Neural cell (in vitro differentiated cells): ENCODE results near the gene ITPR3. TPM values are rescaled to one million over a fixed set of nuclear protein-coding genes. Genes with fewer than 3 reads are reported as not detected.
"Not testable (repeated sequence)": the region's sequence is repeated elsewhere in the genome, so short reads cannot be mapped to it uniquely, and the experiment has no call there.

Source experiments
- H2AFZ ChIP-seq: fragments of 200-600, 300-800 bp; sonication (generic), shearing (Covaris generic); 2 replicates; pipeline ENCODE4 v1.6.0; 2014; ENCODE audit warnings: low read depth, mild to moderate bottlenecking, antibody characterized with exemption, low read length, moderate library complexity
- H3F3A ChIP-seq: fragments of 200-600 bp; shearing (Covaris generic); 2 replicates; pipeline ENCODE4 v1.6.1; 2016; ENCODE audit warnings: mild to moderate bottlenecking, moderate library complexity, mixed read lengths, antibody characterized with exemption, low read length; ENCODE audit not compliant: insufficient read depth, poor library complexity, severe bottlenecking
- H3K27ac ChIP-seq: fragments of 200-600, 300-800 bp; sonication (generic), shearing (Covaris generic); 2 replicates; pipeline ENCODE4 v1.5.1; 2014; ENCODE audit warnings: mild to moderate bottlenecking, low read length, moderate library complexity
- H3K27me3 ChIP-seq: fragments of 300-800, 200-600 bp; sonication (generic), shearing (Covaris generic); 2 replicates; pipeline ENCODE4 v1.6.0; 2014; ENCODE audit warnings: mild to moderate bottlenecking, low read depth, low read length, moderate library complexity; ENCODE audit not compliant: insufficient read depth
- H3K36me3 ChIP-seq: fragments of 300-800, 200-600 bp; sonication (generic), shearing (Covaris generic); 2 replicates; pipeline ENCODE4 v1.5.1; 2014; ENCODE audit warnings: mild to moderate bottlenecking, antibody characterized with exemption, low read length, moderate library complexity; ENCODE audit not compliant: insufficient read depth
- H3K4me2 ChIP-seq: fragments of 300-800, 200-600 bp; sonication (generic), shearing (Covaris generic); 2 replicates; pipeline ENCODE4 v1.6.0; 2014; ENCODE audit warnings: mild to moderate bottlenecking, low read length
- H3K4me3 ChIP-seq: fragments of 300-800, 200-600 bp; sonication (generic), shearing (Covaris generic); 2 replicates; pipeline ENCODE4 v1.5.1; 2014; ENCODE audit warnings: mild to moderate bottlenecking, low read length, moderate library complexity
- H3K79me2 ChIP-seq: fragments of 200-600 bp; shearing (Covaris generic); replicated peaks from 2 replicates; pipeline ENCODE4 v1.6.0; 2014; ENCODE audit warnings: mild to moderate bottlenecking, low read length, moderate library complexity; ENCODE audit not compliant: insufficient read depth
- H3K9ac ChIP-seq: fragments of 300-800, 200-600 bp; sonication (generic), shearing (Covaris generic); 2 replicates; pipeline ENCODE4 v1.6.1; 2016; ENCODE audit warnings: mild to moderate bottlenecking, low read length, mixed read lengths
- H3K9me2 ChIP-seq: fragments of 200-600 bp; shearing (Covaris generic); 2 replicates; pipeline ENCODE4 v1.6.1; 2016; ENCODE audit warnings: mild to moderate bottlenecking, low read length, mixed read lengths; ENCODE audit not compliant: insufficient read depth
- H3K9me3 ChIP-seq: fragments of 200-600, 300-800 bp; sonication (generic), shearing (Covaris generic); 2 replicates; pipeline ENCODE4 v1.6.1; 2016; ENCODE audit warnings: mild to moderate bottlenecking, mixed run types, low read length, moderate library complexity, mixed read lengths
- H4K20me1 ChIP-seq: fragments of 200-600 bp; shearing (Covaris generic); 2 replicates; pipeline ENCODE4 v1.6.1; 2016; ENCODE audit warnings: mild to moderate bottlenecking, mixed run types; ENCODE audit not compliant: insufficient read depth
- CTCF ChIP-seq: fragments of 450-650 bp; IDR thresholded peaks from 2 replicates; pipeline ENCODE4 v1.5.1; 2014; ENCODE audit warnings: antibody characterized with exemption, mild to moderate bottlenecking, moderate library complexity; ENCODE audit not compliant: poor library complexity, severe bottlenecking
- EP300 ChIP-seq: fragments of 450-650 bp; conservative IDR thresholded peaks from 2 replicates; pipeline ENCODE4 v1.6.1; 2014; ENCODE audit warnings: antibody characterized with exemption, mild to moderate bottlenecking, moderate library complexity; ENCODE audit not compliant: poor library complexity, severe bottlenecking
- EZH2 ChIP-seq: fragments of 200-600, 300-800 bp; shearing (Covaris generic), sonication (generic); IDR thresholded peaks from 2 replicates; pipeline ENCODE4 v1.6.1; 2014; ENCODE audit warnings: antibody characterized with exemption, low read length, borderline replicate concordance, mild to moderate bottlenecking; ENCODE audit not compliant: insufficient read depth, poor library complexity, severe bottlenecking
- MXI1 ChIP-seq: fragments of 450-650 bp; conservative IDR thresholded peaks from 2 replicates; pipeline ENCODE4 v1.6.1; 2014; ENCODE audit warnings: antibody characterized with exemption, mild to moderate bottlenecking; ENCODE audit not compliant: poor library complexity, severe bottlenecking
- POLR2AphosphoS5 ChIP-seq: IDR thresholded peaks from 2 replicates; pipeline ENCODE4 v1.6.1; 2012
- RAD21 ChIP-seq: fragments of 450-650 bp; conservative IDR thresholded peaks from 2 replicates; pipeline ENCODE4 v1.6.1; 2014; ENCODE audit warnings: antibody characterized with exemption, mild to moderate bottlenecking, moderate library complexity
- SMC3 ChIP-seq: fragments of 450-650 bp; conservative IDR thresholded peaks from 2 replicates; pipeline ENCODE4 v1.6.1; 2014; ENCODE audit warnings: antibody characterized with exemption, mild to moderate bottlenecking, moderate library complexity; ENCODE audit not compliant: poor library complexity
- TAF1 ChIP-seq: IDR thresholded peaks from 2 replicates; pipeline ENCODE4 v1.6.1; 2012; ENCODE audit warnings: low read depth
- polyA plus RNA-seq: library from polyadenylated mRNA; depleted of rRNA; stranded (reverse); fragments of >200 nt; gene quantifications from 2 replicates; pipeline ENCODE4 v1.2.3, GENCODE V29; 2014
- TF ChIP-seq, protein P1 (sequence below): IDR thresholded peaks from 2 replicates; pipeline ENCODE4 v1.6.1; 2012; ENCODE audit warnings: borderline replicate concordance

The ITPR3 gene
- polyA plus RNA-seq, 1 donor from 2014 or later: 0.11 TPM

DNA sequence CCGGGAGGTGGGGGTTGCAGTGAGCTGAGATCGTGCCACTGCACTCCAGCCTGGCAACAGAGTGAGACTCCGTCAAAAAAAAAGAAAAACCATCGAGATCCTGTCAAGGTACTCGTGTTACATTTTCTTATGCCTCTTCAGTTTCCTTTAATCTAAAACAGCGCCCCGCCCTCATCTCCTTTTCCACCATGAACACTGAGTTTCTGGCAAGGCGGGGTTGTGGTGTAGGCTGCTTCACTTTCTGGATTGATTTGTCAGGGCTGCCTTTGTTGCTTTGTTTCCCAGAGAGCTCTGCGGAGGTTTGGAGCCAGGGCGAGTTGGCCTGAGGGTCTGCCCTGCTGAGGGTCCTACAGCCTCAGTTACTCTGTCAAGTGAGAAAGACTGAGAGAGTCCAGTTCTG, 8.9 kb downstream of the ITPR3 start:
- H3K4me3 ChIP-seq: no peak overlapping the region
- H3K9me2 ChIP-seq: no peaks in the 10 kb centered on the region
- H3K9ac ChIP-seq: no peak overlapping the region
- no peak overlapping the region for H3K27ac ChIP-seq
- H3K9me3 ChIP-seq: no peaks in the 10 kb centered on the region
- TF ChIP-seq POLR2AphosphoS5: no peak
- TF ChIP-seq, protein P1, sequence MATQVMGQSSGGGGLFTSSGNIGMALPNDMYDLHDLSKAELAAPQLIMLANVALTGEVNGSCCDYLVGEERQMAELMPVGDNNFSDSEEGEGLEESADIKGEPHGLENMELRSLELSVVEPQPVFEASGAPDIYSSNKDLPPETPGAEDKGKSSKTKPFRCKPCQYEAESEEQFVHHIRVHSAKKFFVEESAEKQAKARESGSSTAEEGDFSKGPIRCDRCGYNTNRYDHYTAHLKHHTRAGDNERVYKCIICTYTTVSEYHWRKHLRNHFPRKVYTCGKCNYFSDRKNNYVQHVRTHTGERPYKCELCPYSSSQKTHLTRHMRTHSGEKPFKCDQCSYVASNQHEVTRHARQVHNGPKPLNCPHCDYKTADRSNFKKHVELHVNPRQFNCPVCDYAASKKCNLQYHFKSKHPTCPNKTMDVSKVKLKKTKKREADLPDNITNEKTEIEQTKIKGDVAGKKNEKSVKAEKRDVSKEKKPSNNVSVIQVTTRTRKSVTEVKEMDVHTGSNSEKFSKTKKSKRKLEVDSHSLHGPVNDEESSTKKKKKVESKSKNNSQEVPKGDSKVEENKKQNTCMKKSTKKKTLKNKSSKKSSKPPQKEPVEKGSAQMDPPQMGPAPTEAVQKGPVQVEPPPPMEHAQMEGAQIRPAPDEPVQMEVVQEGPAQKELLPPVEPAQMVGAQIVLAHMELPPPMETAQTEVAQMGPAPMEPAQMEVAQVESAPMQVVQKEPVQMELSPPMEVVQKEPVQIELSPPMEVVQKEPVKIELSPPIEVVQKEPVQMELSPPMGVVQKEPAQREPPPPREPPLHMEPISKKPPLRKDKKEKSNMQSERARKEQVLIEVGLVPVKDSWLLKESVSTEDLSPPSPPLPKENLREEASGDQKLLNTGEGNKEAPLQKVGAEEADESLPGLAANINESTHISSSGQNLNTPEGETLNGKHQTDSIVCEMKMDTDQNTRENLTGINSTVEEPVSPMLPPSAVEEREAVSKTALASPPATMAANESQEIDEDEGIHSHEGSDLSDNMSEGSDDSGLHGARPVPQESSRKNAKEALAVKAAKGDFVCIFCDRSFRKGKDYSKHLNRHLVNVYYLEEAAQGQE: no peak
- no peak for TF ChIP-seq RAD21
- no peak for TF ChIP-seq EP300
- no peak for TF ChIP-seq TAF1
- TF ChIP-seq CTCF: no peak
- TF ChIP-seq MXI1: no peak
- no peak for TF ChIP-seq SMC3
- no peak for TF ChIP-seq EZH2
- no peaks in the 10 kb centered on the region for H3F3A ChIP-seq
- H3K4me2 ChIP-seq: no peak overlapping the region
- H3K79me2 ChIP-seq: no peaks in the 10 kb centered on the region
- no peak overlapping the region for H2AFZ ChIP-seq
- H3K27me3 ChIP-seq: peaks cover 20% of the 10 kb centered on the region
- no peaks in the 10 kb centered on the region for H4K20me1 ChIP-seq
- H3K36me3 ChIP-seq: no peaks in the 10 kb centered on the region

DNA sequence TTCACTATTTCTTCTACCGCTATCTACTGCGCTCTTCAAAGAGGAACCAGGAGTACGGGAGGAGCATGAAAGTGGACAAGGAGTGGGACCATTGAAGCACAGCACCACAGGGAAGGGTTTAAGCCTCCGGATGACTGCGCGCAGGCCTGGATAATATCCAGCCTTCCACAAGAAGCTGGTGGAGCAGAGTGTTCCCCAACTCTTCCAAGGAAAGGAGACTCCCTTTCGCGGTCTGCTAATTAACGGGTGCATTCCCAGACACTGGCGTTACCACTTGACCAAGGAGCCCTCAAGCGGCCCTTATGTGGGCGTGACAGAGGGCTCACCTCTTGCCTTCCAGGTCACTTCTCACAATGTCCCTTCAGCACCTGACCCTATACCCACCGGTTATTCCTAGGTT, 10.4 kb downstream of the ITPR3 start:
- H3K36me3 ChIP-seq, H3K4me3 ChIP-seq, H2AFZ ChIP-seq, H4K20me1 ChIP-seq, H3K9me2 ChIP-seq, H3K27ac ChIP-seq, H3K9me3 ChIP-seq, H3K9ac ChIP-seq, H3F3A ChIP-seq, H3K4me2 ChIP-seq, H3K79me2 ChIP-seq: not testable (repeated sequence)
- peaks cover 20% of the 10 kb centered on the region for H3K27me3 ChIP-seq

DNA sequence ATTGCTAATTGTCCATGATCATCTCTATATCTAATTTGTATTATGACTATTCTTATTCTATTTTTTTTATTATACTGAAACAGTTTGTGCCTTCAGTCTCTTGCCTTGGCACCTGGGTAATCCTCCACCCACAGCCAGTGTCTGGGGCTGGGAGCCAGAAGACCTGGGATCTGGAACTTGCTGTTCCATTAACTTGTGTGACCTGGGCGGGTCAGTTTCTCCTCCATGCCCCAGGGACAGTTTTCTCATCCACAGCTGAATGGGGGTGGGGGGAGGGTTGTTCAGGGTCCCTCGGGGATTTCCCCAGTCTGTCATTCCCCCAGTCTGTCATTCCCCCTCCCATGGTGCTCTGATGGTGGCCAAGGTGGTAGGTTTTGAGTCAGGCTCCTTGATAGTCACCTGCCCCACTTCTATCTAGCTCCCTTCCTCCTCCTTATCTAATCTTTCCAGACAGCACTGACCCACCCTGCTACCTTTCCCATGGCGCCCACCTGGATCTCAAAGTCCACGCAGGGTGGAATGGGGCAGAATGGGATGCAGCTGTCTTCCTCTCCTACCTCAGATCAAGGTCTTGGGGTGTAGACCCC, 10.9 kb downstream of the ITPR3 start:
- H3K9ac ChIP-seq: no peak overlapping the region
- TF ChIP-seq TAF1: no peak
- no peak for TF ChIP-seq MXI1
- TF ChIP-seq, protein P1: no peak
- TF ChIP-seq RAD21: no peak
- no peak for TF ChIP-seq EP300
- TF ChIP-seq POLR2AphosphoS5: no peak
- no peak for TF ChIP-seq EZH2
- TF ChIP-seq CTCF: no peak
- TF ChIP-seq SMC3: no peak
- no peaks in the 10 kb centered on the region for H3K9me3 ChIP-seq
- H2AFZ ChIP-seq: no peak overlapping the region
- no peaks in the 10 kb centered on the region for H3K9me2 ChIP-seq
- H3K36me3 ChIP-seq: no peaks in the 10 kb centered on the region
- no peaks in the 10 kb centered on the region for H3K79me2 ChIP-seq
- H3K4me2 ChIP-seq: no peak overlapping the region
- H3K4me3 ChIP-seq: no peak overlapping the region
- H3K27ac ChIP-seq: no peak overlapping the region
- peaks cover 20% of the 10 kb centered on the region for H3K27me3 ChIP-seq
- H4K20me1 ChIP-seq: no peaks in the 10 kb centered on the region
- H3F3A ChIP-seq: no peaks in the 10 kb centered on the region
